A549 (cell line): Measurements from ENCODE around the gene GABBR2. TPM values are rescaled to one million over a fixed set of nuclear protein-coding genes. Genes with fewer than 3 reads are reported as not detected.

ENCODE experiments used
- ATAC-seq, 2 experiments: fragments of 200-7000 bp in 1 of 2; fragments of >200 bp in 1 of 2; cut with Nextera tagmentation in 1 of 2; cut with Tn5 transposase in 1 of 2; 3 replicates each; pipeline versions ENCODE4 v1.8.0 to v1.9.1; 2018 to 2020; ENCODE audit warnings: mild to moderate bottlenecking in 1 of 2, moderate library complexity in 1 of 2
- CTCF ChIA-PET: fragments of 300-600 bp; sonication (Branson Sonifier 250); formaldehyde crosslinking; extraction: SDS; loops from one replicate; lab custom pipeline; 2021; ENCODE audit warnings: antibody characterized with exemption, inconsistent platforms; lab: Yijun Ruan, JAX
- POLR2A ChIA-PET: fragments of 350-600 bp; formaldehyde crosslinking; extraction: SDS; loops from one replicate; lab custom pipeline; 2021; ENCODE audit warnings: antibody characterized with exemption, inconsistent platforms; lab: Yijun Ruan, JAX
- DNase-seq, 2 experiments: peaks; one replicate each; pipeline versions ENCODE4 v3.0.0 to v3.0.0-alpha.2; 2011 to 2016; ENCODE audit warnings: low read depth in 1 of 2, low spot score in 1 of 2
- FAIRE-seq: peaks from 2 replicates; lab custom pipeline; 2011; peaks lifted over from hg19 to GRCh38; lab: Jason Lieb, UNC
- H3K27ac ChIP-seq, 2 experiments: fragments of >200 bp; sonication (Bioruptor Twin); formaldehyde crosslinking; 3 replicates each; pipeline ENCODE4 v1.5.1; 2016 to 2017
- H3K4me1 ChIP-seq: fragments of >200 bp; sonication (Bioruptor Twin); formaldehyde crosslinking; 3 replicates; pipeline ENCODE4 v1.6.1; 2016
- H3K4me2 ChIP-seq: fragments of >200 bp; sonication (Bioruptor Twin); formaldehyde crosslinking; 3 replicates; pipeline ENCODE4 v1.6.1; 2016
- H3K4me3 ChIP-seq: fragments of >200 bp; sonication (Bioruptor Twin); formaldehyde crosslinking; 3 replicates; pipeline ENCODE4 v1.5.1; 2016
- H3K9me3 ChIP-seq: fragments of >200 bp; sonication (Bioruptor Twin); formaldehyde crosslinking; 3 replicates; pipeline ENCODE4 v1.6.1; 2016
- ATOH8 ChIP-seq: fragments of 250-450 bp; sonication (Bioruptor Pico); IDR thresholded peaks from 2 replicates; pipeline ENCODE4 v1.5.0; 2020; ENCODE audit warnings: low read depth, mild to moderate bottlenecking, moderate library complexity
- BCL3 ChIP-seq: fragments of >200 bp; sonication (Bioruptor Twin); formaldehyde crosslinking; IDR thresholded peaks from 3 replicates; pipeline ENCODE4 v1.6.1; 2016
- BHLHE40 ChIP-seq: IDR thresholded peaks from 2 replicates; pipeline ENCODE4 v1.6.1; 2012; ENCODE audit warnings: low read depth, low read length, inconsistent platforms
- CHD2 ChIP-seq: fragments of 150-350 bp; IDR thresholded peaks from 2 replicates; pipeline ENCODE4 v1.6.1; 2014; ENCODE audit warnings: low read length; ENCODE audit not compliant: partially characterized antibody
- CTCF ChIP-seq: fragments of >200 bp; sonication (Bioruptor Twin); formaldehyde crosslinking; IDR thresholded peaks from 3 replicates; pipeline ENCODE4 v1.5.1; 2016
- E2F6 ChIP-seq: IDR thresholded peaks from 2 replicates; pipeline ENCODE4 v1.6.1; 2012; ENCODE audit warnings: low read depth, borderline replicate concordance
- EHF ChIP-seq: fragments of 250-450 bp; sonication (Bioruptor Pico); IDR thresholded peaks from 2 replicates; pipeline ENCODE4 v1.5.0; 2020; ENCODE audit warnings: mild to moderate bottlenecking
- EHMT2 ChIP-seq: fragments of 200-600 bp; sonication (generic); IDR thresholded peaks from 2 replicates; pipeline ENCODE4 v1.6.1; 2016; ENCODE audit warnings: antibody characterized with exemption, low read depth, mild to moderate bottlenecking, moderate library complexity
- FOSL2 ChIP-seq, 2 experiments: fragments of 450-650 bp in 1 of 2; fragments of >200 bp in 1 of 2; sonication (Bioruptor Twin) in 1 of 2; formaldehyde crosslinking; IDR thresholded peaks; 2 replicates each; pipeline versions ENCODE4 v1.5.0 to v1.6.1; 2016 to 2020; ENCODE audit warnings: mild to moderate bottlenecking in 1 of 2, moderate library complexity in 1 of 2
- HOXB5 ChIP-seq: fragments of 250-450 bp; sonication (Bioruptor Pico); IDR thresholded peaks from 2 replicates; pipeline ENCODE4 v1.5.0; 2020; ENCODE audit warnings: mild to moderate bottlenecking, moderate library complexity
- KDM5A ChIP-seq: fragments of 200-600 bp; sonication (generic); IDR thresholded peaks from 2 replicates; pipeline ENCODE4 v1.6.1; 2016; ENCODE audit warnings: antibody characterized with exemption, mild to moderate bottlenecking
- MAX ChIP-seq: IDR thresholded peaks from 2 replicates; pipeline ENCODE4 v1.6.1; 2012
- MAZ ChIP-seq: fragments of 150-350 bp; IDR thresholded peaks from 2 replicates; pipeline ENCODE4 v1.6.1; 2014; ENCODE audit warnings: antibody characterized with exemption, low read depth, low read length, borderline replicate concordance
- POLR2AphosphoS2 ChIP-seq: conservative IDR thresholded peaks from 2 replicates; pipeline ENCODE4 v1.6.1; 2012; ENCODE audit warnings: low read length, improper control_type of control experiment, inconsistent platforms
- RNF2 ChIP-seq: fragments of 200-600 bp; sonication (generic); IDR thresholded peaks from 2 replicates; pipeline ENCODE4 v1.6.1; 2016; ENCODE audit warnings: low read depth, mild to moderate bottlenecking, antibody characterized with exemption, moderate library complexity, borderline replicate concordance
- SREBF2 ChIP-seq: fragments of 450-650 bp; IDR thresholded peaks from 2 replicates; pipeline ENCODE4 v1.6.1; 2014; ENCODE audit warnings: mild to moderate bottlenecking, moderate library complexity
- TFCP2L1 ChIP-seq: fragments of 250-450 bp; sonication (Bioruptor Pico); IDR thresholded peaks from 2 replicates; pipeline ENCODE4 v1.5.0; 2021; ENCODE audit warnings: mild to moderate bottlenecking
- ZSCAN20 ChIP-seq: fragments of 250-450 bp; sonication (Bioruptor Pico); IDR thresholded peaks from 2 replicates; pipeline ENCODE4 v1.8.0; 2022; ENCODE audit warnings: mild to moderate bottlenecking, moderate library complexity
- WGBS: methylation state at CpG from one replicate; pipeline ENCODE4 v1.1.6; 2017; ENCODE audit errors: missing lambda C conversion rate; 5-methylcytosine and 5-hydroxymethylcytosine counted together
- polyA plus RNA-seq, 4 experiments: library from polyadenylated mRNA; depleted of rRNA in 3 of 4; stranded (reverse); fragments of >200 nt; fragmentation: RNase III in 1 of 4; extraction: RNeasy Plus Mini Kit Qiagen cat#74134 plus additional on column Dnase treatment in 1 of 4; gene quantifications; 2 replicates in 3 of 4; 3 replicates in 1 of 4; pipeline ENCODE4 v1.2.3, GENCODE V29; 2011 to 2017

Gene GABBR2
- polyA plus RNA-seq, 2 of the 4 experiments (the other 2 are of a cell fraction), result 0.08 to 0.57 TPM

- no peak for TF ChIP-seq MAX
- no peak for TF ChIP-seq FOSL2 (IDR thresholded peaks at IDR 0.05)
- TF ChIP-seq FOSL2 (CRISPR knock-in tag; IDR thresholded peaks at IDR 0.05), result no peak
- TF ChIP-seq MAZ, result no peak
- no peak for TF ChIP-seq CTCF
Measured at GRCh38 chr9:98579700-98580099, 129.0 kb downstream of the GABBR2 start (continued).

GRCh38 chr9:98577446-98577845 lies 131.3 kb downstream of the GABBR2 start:
- no peak overlapping the region for H3K4me2 ChIP-seq
- peaks cover 2% of the 10 kb centered on the region; the same call in 1 of the 3 replicates for H3K4me1 ChIP-seq
- DNase-seq (no peak), ATAC-seq (no peak), FAIRE-seq (no peak)
- H3K9me3 ChIP-seq, result no peaks in the 10 kb centered on the region
- POLR2A ChIA-PET, result no interaction called here
- CTCF ChIA-PET, result no interaction called here
- no peak overlapping the region for H3K4me3 ChIP-seq
- no peak for TF ChIP-seq HOXB5 (CRISPR knock-in tag)
- WGBS, result 57% methylated on average over 3 of the region's 3 CpGs
- H3K27ac ChIP-seq, result no peak overlapping the region

- POLR2A ChIA-PET, result no interaction called here
- FAIRE-seq, result no peak
- CTCF ChIA-PET, result interaction anchor here (1.0 to 2.3 kb wide), 3 partner anchors 15 to 261 kb away, joined by 3 to 8 read pairs (median 3); no protein-coding TSS in a partner anchor
Measured at GRCh38 chr9:98576859-98577258, 131.9 kb downstream of the GABBR2 start.

GRCh38 chr9:98576354-98576753 lies 132.4 kb downstream of the GABBR2 start:
- ATAC-seq (no peak), DNase-seq (no peak), FAIRE-seq (no peak)
- TF ChIP-seq POLR2AphosphoS2 (no peak), TFCP2L1 (no peak), RNF2 (no peak), CHD2 (no peak), BHLHE40 (no peak), SREBF2 (no peak), EHF (CRISPR knock-in tag) (no peak)
- POLR2A ChIA-PET, result no interaction called here
- no peak overlapping the region for H3K4me2 ChIP-seq
- H3K4me3 ChIP-seq, result no peak overlapping the region
- CTCF ChIA-PET, result interaction anchor here (1.0 to 2.3 kb wide), 3 partner anchors 16 to 260 kb away, joined by 3 to 8 read pairs (median 3); no protein-coding TSS in a partner anchor
- 76% methylated on average over 3 of the region's 3 CpGs for WGBS
- no peak overlapping the region for H3K27ac ChIP-seq
- peaks cover 2% of the 10 kb centered on the region; the same call in 1 of the 3 replicates for H3K4me1 ChIP-seq
- no peaks in the 10 kb centered on the region for H3K9me3 ChIP-seq

More at GRCh38 chr9:98576859-98577258, 131.9 kb downstream of the GABBR2 start:
- TF ChIP-seq BCL3, result no peak
- no peak for TF ChIP-seq EHMT2
- TF ChIP-seq SREBF2, result no peak
- TF ChIP-seq FOSL2 (IDR thresholded peaks at IDR 0.05), result no peak
- no peak for TF ChIP-seq FOSL2 (CRISPR knock-in tag; IDR thresholded peaks at IDR 0.05)
- no peak for TF ChIP-seq E2F6
- TF ChIP-seq ATOH8, result no peak
- no peak for TF ChIP-seq ZSCAN20 (CRISPR knock-in tag)
- no peak for TF ChIP-seq EHF (CRISPR knock-in tag)
- TF ChIP-seq KDM5A, result no peak
- TF ChIP-seq, all 56 proteins: peak for 0
- H3K9me3 ChIP-seq, result no peaks in the 10 kb centered on the region
- no peak for DNase-seq
- peaks cover 2% of the 10 kb centered on the region; the same call in 1 of the 3 replicates for H3K4me1 ChIP-seq
- WGBS, result 27% methylated on average over 3 of the region's 3 CpGs
- H3K4me3 ChIP-seq, result no peak overlapping the region
- ATAC-seq, result no peak
- H3K4me2 ChIP-seq, result no peak overlapping the region
- no peak overlapping the region for H3K27ac ChIP-seq
